Muscle layer of duodenum (tissue), 2 donors: ENCODE measurements around the gene MRS2.
"Not testable (repeated sequence)": the region's sequence is repeated elsewhere in the genome, so short reads cannot be mapped to it uniquely, and the experiment has no call there.

ENCODE experiments used
- H3K27ac ChIP-seq: one replicate; pipeline ENCODE4 v1.7.0; 2013; ENCODE audit warnings: mild to moderate bottlenecking, low read length
- H3K27me3 ChIP-seq: one replicate; pipeline ENCODE4 v1.7.0; 2013; ENCODE audit warnings: low read depth, mild to moderate bottlenecking, control low read depth, low read length
- H3K36me3 ChIP-seq, 2 donors: one replicate each; pipeline ENCODE4 v1.7.0; 2013; ENCODE audit warnings: low read length in 2 of 2, control low read depth in 1 of 2, mild to moderate bottlenecking in 1 of 2; ENCODE audit not compliant: insufficient read depth in 2 of 2, control insufficient read depth in 1 of 2
- H3K4me1 ChIP-seq, 2 donors: one replicate each; pipeline ENCODE4 v1.7.0; 2013; ENCODE audit warnings: low read length in 2 of 2, mild to moderate bottlenecking in 2 of 2, control low read depth in 1 of 2, moderate library complexity in 1 of 2; ENCODE audit not compliant: insufficient read depth in 2 of 2, control insufficient read depth in 1 of 2
- H3K4me3 ChIP-seq, 2 donors: one replicate each; pipeline ENCODE4 v1.7.0; 2013; ENCODE audit warnings: low read length in 2 of 2, low read depth in 1 of 2, mild to moderate bottlenecking in 1 of 2
- H3K9me3 ChIP-seq, 2 donors: one replicate each; pipeline ENCODE4 v1.7.0; 2013; ENCODE audit warnings: low read length in 2 of 2, control low read depth in 1 of 2, mild to moderate bottlenecking in 1 of 2; ENCODE audit not compliant: control insufficient read depth in 1 of 2
- donor health status: healthy.

MRS2 gene

DNA sequence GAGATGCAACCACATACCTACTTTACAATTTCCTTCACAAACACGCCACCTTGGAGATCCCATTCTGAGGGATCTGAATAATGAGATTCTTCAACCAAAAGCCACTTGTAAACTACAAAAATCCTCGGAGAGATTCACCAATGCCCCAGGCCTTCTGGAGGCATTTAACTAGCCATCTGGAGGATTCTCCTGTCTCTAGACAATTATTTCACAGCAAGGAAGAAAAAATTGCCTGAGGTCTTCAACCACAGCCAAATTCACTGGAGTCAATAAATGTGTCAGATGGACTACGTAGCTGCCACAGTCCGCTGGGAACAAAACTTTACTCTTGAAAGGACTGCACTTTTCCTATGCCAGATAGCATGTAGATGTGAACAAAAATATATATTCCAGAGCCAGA, 25.9 kb upstream of the MRS2 start:
- Histone ChIP-seq H3K4me3 (no peak overlapping the region), H3K9me3 (no peaks in the 10 kb centered on the region), H3K27me3 (no peaks in the 10 kb centered on the region), H3K4me1 (no peaks in the 10 kb centered on the region), H3K36me3 (no peaks in the 10 kb centered on the region), H3K27ac (no peak overlapping the region)

GRCh38 chr6:24378473-24379097, 24.2 kb upstream of the MRS2 start:
- no peak overlapping the region for H3K27ac ChIP-seq
- no peaks in the 10 kb centered on the region for H3K9me3 ChIP-seq
- no peaks in the 10 kb centered on the region for H3K36me3 ChIP-seq
- no peaks in the 10 kb centered on the region for H3K27me3 ChIP-seq
- H3K4me1 ChIP-seq, result no peaks in the 10 kb centered on the region
- no peak overlapping the region for H3K4me3 ChIP-seq

GRCh38 chr6:24381476-24382219, 21.1 kb upstream of the MRS2 start:
- Histone ChIP-seq H3K27ac (no peak overlapping the region), H3K36me3 (no peaks in the 10 kb centered on the region), H3K4me3 (no peak overlapping the region), H3K4me1 (no peaks in the 10 kb centered on the region), H3K9me3 (no peaks in the 10 kb centered on the region), H3K27me3 (no peaks in the 10 kb centered on the region)

GRCh38 chr6:24382220-24382540, 20.6 kb upstream of the MRS2 start:
- no peak overlapping the region for H3K27ac ChIP-seq
- H3K4me3 ChIP-seq, result no peak overlapping the region

DNA sequence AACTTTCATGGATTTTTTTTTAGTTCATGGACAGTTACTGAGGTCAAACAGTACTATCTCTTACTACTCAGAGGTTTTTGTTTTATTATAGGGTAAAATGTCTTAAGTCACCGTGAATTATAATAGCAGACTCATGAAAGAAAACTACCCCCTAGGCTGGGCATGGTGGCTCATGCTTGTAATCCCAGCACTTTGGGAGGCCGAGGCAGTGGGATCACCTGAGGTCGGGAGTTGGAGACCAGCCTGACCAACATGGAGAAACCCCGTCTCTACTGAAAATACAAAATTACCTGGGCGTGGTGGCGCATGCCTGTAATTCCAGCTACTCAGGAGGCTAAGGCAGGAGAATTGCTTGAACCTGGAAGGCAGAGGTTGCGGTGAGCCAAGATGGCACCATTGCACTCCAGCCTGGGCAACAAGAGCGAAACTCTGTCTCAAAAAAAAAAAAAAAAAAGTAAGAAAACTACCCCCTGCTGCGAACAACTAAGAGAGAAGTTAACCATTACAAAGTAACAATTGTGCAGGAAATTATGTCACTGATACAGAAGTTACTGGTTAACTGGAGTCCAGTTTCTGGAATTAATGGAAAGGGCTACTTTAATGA, 19.7 kb upstream of the MRS2 start:
- H3K27ac ChIP-seq, result not testable (repeated sequence)

More at GRCh38 chr6:24382220-24382540, 20.6 kb upstream of the MRS2 start:
- Histone ChIP-seq H3K9me3 (no peaks in the 10 kb centered on the region), H3K4me1 (no peaks in the 10 kb centered on the region), H3K36me3 (no peaks in the 10 kb centered on the region), H3K27me3 (no peaks in the 10 kb centered on the region)

GRCh38 chr6:24384369-24385130, 18.2 kb upstream of the MRS2 start:
- H3K4me3 ChIP-seq, H3K9me3 ChIP-seq, H3K27me3 ChIP-seq, H3K27ac ChIP-seq, H3K4me1 ChIP-seq, H3K36me3 ChIP-seq: not testable (repeated sequence)

More for the DNA sequence above, 19.7 kb upstream of the MRS2 start:
- H3K9me3 ChIP-seq, H3K4me1 ChIP-seq, H3K36me3 ChIP-seq, H3K27me3 ChIP-seq, H3K4me3 ChIP-seq: not testable (repeated sequence)

GRCh38 chr6:24385536-24386269, 17.0 kb upstream of the MRS2 start:
- Histone ChIP-seq H3K27me3 (no peaks in the 10 kb centered on the region), H3K4me1 (no peaks in the 10 kb centered on the region), H3K4me3 (no peak overlapping the region), H3K36me3 (no peaks in the 10 kb centered on the region), H3K9me3 (no peaks in the 10 kb centered on the region), H3K27ac (no peak overlapping the region)

- Histone ChIP-seq H3K27me3 (no peaks in the 10 kb centered on the region), H3K9me3 (no peaks in the 10 kb centered on the region), H3K4me3 (no peak overlapping the region), H3K27ac (no peak overlapping the region), H3K4me1 (no peaks in the 10 kb centered on the region), H3K36me3 (no peaks in the 10 kb centered on the region)
Measured at GRCh38 chr6:24387818-24388217, 14.9 kb upstream of the MRS2 start.

DNA sequence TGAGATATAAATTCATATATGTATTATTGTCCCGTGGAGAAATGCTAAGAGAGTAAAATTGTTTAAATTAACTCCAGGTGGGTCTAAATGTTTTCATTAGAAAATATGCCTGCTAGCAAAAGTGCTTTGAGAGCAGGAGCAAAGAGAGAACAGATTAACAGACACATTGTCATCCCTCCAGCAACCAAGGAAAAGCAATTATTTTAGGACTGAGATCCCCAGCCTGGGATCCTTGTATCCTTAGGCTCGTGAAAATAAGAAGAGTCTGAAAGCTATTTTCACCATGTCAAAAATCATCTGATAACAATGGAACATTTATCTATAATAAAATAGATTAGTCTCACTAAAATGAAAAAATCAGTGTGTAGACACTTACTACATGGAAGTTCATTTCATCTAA, 11.5 kb upstream of the MRS2 start:
- H3K27ac ChIP-seq, result no peak overlapping the region
- no peaks in the 10 kb centered on the region for H3K27me3 ChIP-seq
- H3K9me3 ChIP-seq, result no peaks in the 10 kb centered on the region
- no peak overlapping the region for H3K4me3 ChIP-seq
- H3K36me3 ChIP-seq, result no peaks in the 10 kb centered on the region
- no peaks in the 10 kb centered on the region for H3K4me1 ChIP-seq

- H3K4me3 ChIP-seq, result no peak overlapping the region
- H3K36me3 ChIP-seq, result no peaks in the 10 kb centered on the region
- no peaks in the 10 kb centered on the region for H3K4me1 ChIP-seq
- no peaks in the 10 kb centered on the region for H3K9me3 ChIP-seq
- H3K27me3 ChIP-seq, result no peaks in the 10 kb centered on the region
- H3K27ac ChIP-seq, result no peak overlapping the region
Measured at GRCh38 chr6:24391756-24392405, 10.9 kb upstream of the MRS2 start.
